Fibroblast of the aortic adventitia (primary cell): Measurements from ENCODE around the gene PTPRG. TPM values are rescaled to one million over a fixed set of nuclear protein-coding genes. Genes with fewer than 3 reads are reported as not detected.

ENCODE experiments used
- DNase-seq: peaks from one replicate; pipeline ENCODE4 v3.0.0-alpha.2; 2010; ENCODE audit warnings: low read depth
- H3K4me3 ChIP-seq: 2 replicates; pipeline ENCODE4 v1.5.1; 2011; ENCODE audit warnings: low read depth, mild to moderate bottlenecking, control low read depth, low read length, moderate library complexity
- total RNA-seq: library from RNA; depleted of rRNA; stranded (reverse); fragments of >200 nt; gene quantifications from 2 replicates; pipeline ENCODE4 v1.2.3, GENCODE V29; 2012; ENCODE audit warnings: low replicate concordance
- TF ChIP-seq, protein P1 (sequence below): IDR thresholded peaks from 2 replicates; pipeline ENCODE4 v1.5.1; 2011; ENCODE audit warnings: mild to moderate bottlenecking, low read length, control low read depth, inconsistent platforms; ENCODE audit not compliant: insufficient read depth

PTPRG gene
- total RNA-seq, 1 donor, result 52.0 TPM

DNA sequence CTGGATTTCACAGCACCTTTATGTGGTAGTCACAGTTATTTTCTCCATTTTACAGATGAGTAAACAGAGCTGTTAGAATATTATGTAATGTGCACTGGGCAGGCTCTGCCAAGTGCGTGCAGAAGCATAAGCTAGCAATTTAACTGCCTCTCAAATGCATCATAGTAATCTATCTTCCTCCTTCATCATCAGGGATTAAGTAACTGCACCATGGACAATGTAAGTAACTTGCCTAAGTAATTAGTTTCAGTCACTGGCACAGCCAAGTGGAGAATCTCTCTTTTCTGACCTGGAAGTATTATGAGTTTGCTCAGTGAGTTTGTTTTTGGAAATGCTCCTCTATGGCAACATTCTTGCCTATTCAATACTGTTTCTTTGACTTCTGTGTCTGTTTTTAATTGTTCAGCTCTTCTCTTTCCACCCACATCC, 260.5 kb downstream of the PTPRG start:
- peak; percentile 80 for DNase-seq
- no peak overlapping the region for H3K4me3 ChIP-seq
- TF ChIP-seq, protein P1, sequence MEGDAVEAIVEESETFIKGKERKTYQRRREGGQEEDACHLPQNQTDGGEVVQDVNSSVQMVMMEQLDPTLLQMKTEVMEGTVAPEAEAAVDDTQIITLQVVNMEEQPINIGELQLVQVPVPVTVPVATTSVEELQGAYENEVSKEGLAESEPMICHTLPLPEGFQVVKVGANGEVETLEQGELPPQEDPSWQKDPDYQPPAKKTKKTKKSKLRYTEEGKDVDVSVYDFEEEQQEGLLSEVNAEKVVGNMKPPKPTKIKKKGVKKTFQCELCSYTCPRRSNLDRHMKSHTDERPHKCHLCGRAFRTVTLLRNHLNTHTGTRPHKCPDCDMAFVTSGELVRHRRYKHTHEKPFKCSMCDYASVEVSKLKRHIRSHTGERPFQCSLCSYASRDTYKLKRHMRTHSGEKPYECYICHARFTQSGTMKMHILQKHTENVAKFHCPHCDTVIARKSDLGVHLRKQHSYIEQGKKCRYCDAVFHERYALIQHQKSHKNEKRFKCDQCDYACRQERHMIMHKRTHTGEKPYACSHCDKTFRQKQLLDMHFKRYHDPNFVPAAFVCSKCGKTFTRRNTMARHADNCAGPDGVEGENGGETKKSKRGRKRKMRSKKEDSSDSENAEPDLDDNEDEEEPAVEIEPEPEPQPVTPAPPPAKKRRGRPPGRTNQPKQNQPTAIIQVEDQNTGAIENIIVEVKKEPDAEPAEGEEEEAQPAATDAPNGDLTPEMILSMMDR, result no peak

DNA sequence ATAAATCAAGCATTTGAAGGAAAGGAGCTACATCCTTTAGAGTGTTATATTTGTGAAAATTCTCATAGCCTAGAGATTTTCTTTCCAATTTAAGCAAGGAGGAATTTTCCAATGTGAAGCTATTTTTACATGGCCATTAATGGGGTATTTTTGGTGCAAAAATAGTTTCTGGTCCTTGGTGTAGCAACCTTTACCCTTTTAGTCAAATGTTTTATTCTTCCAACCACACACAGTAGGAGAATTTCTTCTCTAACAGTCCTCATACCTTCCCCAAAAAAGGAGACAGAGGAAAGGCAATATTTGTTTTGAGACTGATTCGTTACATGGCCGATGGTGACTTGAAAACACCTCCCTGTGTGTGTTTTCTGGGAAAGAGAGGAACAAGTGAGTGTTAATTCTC, 261.2 kb downstream of the PTPRG start:
- TF ChIP-seq, protein P1, result no peak

DNA sequence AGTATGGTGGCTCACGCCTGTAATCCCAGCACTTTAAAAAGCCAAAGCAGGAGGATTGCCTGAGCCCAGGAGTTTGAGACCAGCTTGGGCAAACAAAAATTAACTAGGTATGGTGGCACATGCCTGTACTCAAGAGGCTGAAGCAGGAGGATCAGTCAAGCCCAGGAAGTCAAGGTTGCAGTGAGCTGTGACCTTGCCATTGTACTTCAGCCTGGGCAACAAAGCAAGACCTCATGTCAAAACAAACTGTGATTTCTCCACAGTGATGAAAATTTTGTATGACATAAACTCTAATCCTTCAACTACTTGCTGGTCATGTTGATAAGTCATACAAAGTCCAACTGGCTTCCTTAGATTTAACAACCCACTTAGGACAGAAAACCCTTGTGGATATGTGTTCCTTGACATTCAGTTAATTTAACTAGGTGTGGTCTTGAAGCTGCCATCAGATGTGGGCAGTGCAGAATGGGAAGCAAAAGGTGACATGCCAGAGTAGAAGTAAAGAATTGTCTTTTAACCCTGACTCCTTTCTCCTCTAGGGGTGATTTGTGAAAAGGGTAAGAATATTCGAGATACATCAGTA, 263.3 kb downstream of the PTPRG start:
- TF ChIP-seq, protein P1, result no peak
- no peak for DNase-seq
- H3K4me3 ChIP-seq, result no peak overlapping the region

More for the DNA sequence above, 261.2 kb downstream of the PTPRG start:
- DNase-seq, result no peak
- no peak overlapping the region for H3K4me3 ChIP-seq

DNA sequence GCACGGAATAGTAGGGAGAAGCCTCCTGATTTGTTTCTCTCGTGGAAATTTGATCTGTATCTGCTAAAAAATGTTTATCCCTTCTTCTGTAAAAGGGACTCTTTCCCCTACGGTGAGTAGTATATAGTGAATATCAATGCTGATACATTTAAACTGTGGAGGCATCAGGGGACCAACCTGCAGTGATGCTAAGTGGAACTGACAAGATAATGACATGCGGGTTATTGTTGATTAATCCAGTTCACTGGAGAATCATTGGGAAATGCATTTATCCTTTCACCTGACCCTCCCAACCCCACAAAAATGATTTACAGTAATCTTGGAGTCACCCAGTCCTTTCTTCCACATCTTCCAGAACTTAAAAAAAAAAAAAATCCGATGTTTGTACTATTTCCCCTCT, 264.8 kb downstream of the PTPRG start:
- DNase-seq, result no peak
- no peak overlapping the region for H3K4me3 ChIP-seq
- TF ChIP-seq, protein P1, result no peak

DNA sequence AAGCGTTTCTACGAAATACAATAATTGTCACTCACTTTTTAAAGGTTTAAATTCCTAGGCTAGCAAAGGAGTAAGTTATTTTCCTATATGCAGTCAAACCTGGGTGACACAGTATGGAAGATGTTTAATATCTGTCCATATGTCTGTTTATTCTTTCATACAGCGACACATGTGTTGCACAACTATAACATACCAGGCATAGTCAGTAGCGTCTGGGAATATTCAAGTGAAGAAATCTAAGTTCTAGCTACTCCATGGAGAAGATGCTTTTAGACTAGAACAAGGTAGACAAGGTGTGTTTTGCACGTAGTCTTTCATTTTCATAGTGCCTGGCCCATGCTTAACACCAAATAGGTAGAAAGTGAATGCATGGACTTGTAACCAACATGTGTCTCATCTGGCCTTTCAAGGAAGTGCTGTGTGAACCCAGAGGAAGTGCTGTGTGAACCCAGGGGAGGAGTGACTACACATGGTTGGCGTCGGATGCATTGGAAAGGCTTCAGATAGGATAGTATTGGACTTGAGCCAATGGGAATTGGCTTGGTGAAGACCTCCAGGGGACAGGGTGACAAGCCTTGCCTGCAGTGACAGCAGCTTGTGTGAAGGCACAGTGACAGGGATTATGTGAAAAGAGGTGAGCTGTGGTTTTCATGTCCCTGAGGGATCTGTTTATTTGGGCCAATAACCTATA, 267.0 kb downstream of the PTPRG start:
- TF ChIP-seq, protein P1, result no peak
- DNase-seq, result no peak
- no peak overlapping the region for H3K4me3 ChIP-seq

DNA sequence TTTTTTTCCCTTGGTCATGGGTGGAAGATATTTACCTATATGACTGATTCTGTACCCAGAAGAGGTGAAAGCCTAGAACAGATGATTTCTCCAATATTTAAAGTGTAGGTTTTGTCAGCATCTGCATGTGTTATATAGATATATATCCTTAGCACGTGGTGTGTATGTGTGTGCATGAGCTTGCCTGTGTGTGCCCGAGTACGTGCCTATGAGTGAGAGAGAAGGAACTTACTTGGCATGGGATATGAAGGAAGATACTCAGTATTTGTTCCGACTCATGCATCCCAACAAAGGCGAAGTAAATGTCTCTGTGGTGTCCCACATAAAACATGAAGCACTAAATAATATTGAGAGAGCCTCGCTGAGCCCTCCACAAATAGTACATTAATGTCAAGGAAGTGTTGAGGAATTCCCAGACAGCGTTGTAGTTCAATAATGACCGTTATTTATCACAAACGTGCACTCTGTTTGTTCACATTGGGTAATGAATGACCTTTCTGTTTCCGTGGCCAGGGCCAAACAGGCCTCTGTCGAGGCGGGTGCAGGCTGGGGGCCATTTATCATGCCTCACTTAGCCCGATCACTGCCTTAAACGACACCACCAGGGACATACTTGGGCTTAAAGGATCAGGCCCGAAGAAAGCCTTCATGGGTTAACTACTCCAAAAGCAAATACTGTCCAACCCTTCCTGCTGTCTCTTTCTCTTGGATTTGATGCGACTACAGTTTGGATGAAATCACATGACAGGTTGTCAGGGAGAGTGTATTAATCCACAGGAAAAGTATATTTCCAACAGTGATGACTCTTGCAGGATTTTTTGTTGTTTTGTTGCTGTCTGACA, 267.7 kb downstream of the PTPRG start:
- DNase-seq, result no peak
- H3K4me3 ChIP-seq, result no peak overlapping the region
- TF ChIP-seq, protein P1, result no peak
